ENCODE data around the gene CD177.
"Not testable (repeated sequence)": the region's sequence is repeated elsewhere in the genome, so short reads cannot be mapped to it uniquely, and the experiment has no call there.

The CD177 gene

GRCh38 chr19:43382586-43383216 is 29.2 kb downstream of the CD177 start:
- not testable (repeated sequence) for DNase-seq

DNA sequence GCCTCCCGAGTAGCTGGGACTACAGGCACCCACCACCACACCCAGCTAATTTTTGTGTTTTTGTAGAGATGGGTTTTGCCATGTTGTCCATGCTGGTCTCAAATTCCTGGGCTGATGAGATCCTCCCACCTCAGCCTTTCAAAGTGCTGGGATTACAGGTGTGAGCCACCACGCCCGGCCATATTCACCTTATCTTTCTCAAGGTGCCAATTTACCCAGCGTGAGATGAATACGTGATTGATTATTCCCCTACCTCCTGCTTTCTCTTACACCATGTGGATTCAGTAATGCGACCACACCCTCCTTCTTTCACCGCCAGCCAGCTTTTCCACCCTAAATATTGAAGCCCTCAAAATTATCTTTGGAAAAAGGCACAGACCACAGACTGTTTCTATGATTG is 29.8 kb downstream of the CD177 start:
- not testable (repeated sequence) for DNase-seq

GRCh38 chr19:43383759-43384158 is 30.3 kb downstream of the CD177 start:
- not testable (repeated sequence) for DNase-seq

- DNase-seq: peak; percentile 99
Measured at GRCh38 chr19:43390903-43391551, 37.5 kb downstream of the CD177 start.

DNA sequence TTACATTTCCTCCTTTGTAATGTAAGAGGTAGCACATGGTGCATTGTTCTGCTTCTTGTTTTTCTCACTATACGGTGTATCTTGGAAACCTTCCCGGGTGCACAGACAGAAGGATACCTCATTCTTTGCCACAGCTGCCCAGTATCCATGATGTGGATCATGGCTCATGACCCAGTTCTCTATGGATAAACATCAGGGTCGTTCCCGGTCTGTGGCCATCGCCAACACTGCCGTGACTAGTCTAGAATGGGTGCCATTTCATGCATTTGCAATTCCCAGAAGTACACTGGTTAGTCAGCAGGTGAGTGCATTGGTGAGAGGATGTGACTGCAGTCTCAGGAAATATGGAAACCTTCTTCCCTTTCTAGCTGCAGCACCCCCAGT is 38.1 kb downstream of the CD177 start:
- peak; percentile 91 for DNase-seq

GRCh38 chr19:43393501-43393900 is 40.0 kb downstream of the CD177 start:
- DNase-seq: not testable (repeated sequence)

- peak; percentile 78 for DNase-seq
Measured at GRCh38 chr19:43395561-43395960, 42.1 kb downstream of the CD177 start.

DNA sequence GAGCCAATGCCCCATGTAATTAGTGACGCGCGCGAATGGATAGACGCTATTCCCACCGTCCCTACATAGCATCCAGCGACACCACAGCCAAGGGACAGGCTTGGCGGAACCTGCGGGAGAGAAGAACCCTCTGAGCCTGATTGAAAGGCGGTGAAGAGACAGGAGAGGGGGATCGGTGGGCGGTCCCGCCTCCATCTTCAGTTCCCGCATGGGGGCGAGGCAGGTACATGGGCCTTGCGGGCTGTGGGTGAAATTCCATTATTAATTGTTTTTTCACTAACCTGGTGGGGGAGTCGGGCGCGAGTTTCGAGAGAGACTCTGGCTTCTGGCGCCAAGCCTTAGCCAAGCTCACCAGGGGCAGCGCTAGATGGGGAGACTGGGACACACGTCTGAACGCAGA is 52.8 kb downstream of the CD177 start:
- DNase-seq: no peak

GRCh38 chr19:43407416-43408005 is 54.0 kb downstream of the CD177 start:
- no peak for DNase-seq

GRCh38 chr19:43408043-43408442 is 54.6 kb downstream of the CD177 start:
- no peak for DNase-seq

DNA sequence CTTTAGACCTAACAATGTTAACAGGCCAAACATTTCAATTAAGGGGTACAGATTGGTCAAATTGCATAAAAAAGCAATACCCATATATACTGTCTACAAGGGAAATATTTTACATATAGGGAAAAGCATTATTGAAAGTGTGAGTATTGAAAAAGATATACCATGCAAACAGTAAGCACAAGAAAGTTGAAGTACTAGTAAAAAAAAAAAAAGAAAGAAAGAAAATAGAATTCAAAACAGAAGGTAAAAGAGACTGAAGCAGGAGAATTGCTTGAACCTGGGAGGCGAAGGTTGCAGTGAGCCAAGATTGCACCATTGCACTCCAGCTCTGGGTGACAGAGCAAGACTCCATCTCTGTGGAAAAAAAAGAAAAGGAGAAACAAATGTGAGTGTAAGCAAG is 55.9 kb downstream of the CD177 start:
- DNase-seq: no peak

- no peak for DNase-seq
Measured at GRCh38 chr19:43412441-43412840, 59.0 kb downstream of the CD177 start.
